Stimulated activated CD4-positive, alpha-beta T cell treated with anti-CD3 and anti-CD28 coated beads, Interleukin-15, amount 100 ng/mL, for 48 hours (primary cell): ENCODE measurements around the gene TMA16.
"Not testable (repeated sequence)": the region's sequence is repeated elsewhere in the genome, so short reads cannot be mapped to it uniquely, and the experiment has no call there.

Experiments used
- DNase-seq, 2 donors: peaks; one replicate each; pipeline ENCODE4 v3.0.0-alpha.2; 2020; ENCODE audit warnings: low read depth in 2 of 2

Gene TMA16

GRCh38 chr4:163494360-163495241 is at the start of gene TMA16:
TMA16 (plus strand) TSS chr4:163494690; CDS start chr4:163494802, 112 bp downstream.
- peak; percentile 80 to 87 for DNase-seq

GRCh38 chr4:163447023-163447422 is 47.5 kb upstream of the TMA16 start:
- not testable (repeated sequence) for DNase-seq

DNA sequence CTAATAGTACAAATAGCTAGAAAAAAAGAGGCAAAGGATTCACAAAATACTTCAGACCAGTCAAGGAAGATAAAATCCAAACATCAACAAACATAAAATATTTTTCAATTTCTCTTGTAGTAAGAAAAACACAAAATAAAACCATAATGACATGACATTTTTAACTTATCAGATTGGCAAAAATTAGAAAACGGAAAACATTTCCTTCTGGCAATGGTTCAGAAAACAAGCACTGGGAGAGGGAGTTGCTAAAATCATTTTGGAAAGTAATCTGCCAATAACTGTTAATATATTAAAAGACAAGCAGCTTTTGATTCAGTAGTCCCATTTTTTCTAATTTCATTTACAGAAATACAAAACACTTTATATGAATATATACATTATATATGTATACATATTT is 47.0 kb upstream of the TMA16 start:
- no peak for DNase-seq

GRCh38 chr4:163448540-163449203 is 45.8 kb upstream of the TMA16 start:
- DNase-seq, result no peak

DNA sequence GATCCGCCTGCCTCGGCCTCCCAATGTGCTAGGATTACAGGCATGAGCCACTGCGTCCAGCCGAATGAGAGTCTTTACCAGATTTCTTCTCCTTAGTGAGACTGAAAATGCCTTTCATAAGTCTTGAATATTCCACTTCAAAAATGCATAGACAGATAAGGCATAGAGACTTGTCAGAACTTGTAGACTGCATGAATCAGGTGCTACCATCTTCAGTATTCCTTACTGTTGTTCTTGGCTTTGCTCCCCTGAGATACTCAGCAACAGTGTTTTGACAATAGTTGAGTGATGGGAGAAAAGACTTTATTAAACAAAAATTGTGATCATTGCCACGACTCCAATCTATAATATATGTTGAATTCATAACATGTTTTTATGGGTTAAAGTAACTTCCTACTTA is 31.9 kb upstream of the TMA16 start:
- DNase-seq, result no peak

DNA sequence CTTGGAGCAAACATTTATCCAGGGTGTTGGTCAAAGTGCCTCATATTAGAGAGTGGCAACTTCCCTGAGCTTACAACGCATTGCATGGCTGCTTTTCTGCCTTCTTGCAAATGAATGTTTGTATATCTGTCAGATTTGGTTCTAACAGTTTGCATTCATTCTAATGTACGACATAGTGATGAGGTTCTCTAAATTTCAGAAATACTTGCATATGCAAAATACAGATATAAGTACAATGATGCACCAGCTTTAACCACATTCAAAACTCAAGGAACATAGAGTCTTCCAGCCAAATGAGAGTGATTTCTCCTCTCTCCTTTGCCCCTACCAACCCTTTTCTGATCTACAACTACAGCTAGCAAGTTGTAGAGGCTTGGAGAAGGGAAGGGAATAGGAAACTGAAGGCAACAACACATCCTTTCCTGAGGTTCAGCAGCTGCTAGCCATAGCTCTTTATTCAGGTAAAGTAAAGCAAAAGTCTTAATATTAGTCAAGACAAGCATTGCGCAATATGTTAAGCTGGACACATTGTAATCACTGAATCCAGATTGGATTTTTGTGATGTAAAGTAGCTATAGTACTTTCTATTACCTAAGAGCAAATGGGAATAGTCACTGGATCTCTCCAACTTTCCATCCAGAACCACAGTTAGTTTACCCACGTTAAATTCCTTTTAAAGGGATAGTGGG is 27.3 kb upstream of the TMA16 start:
- no peak for DNase-seq

GRCh38 chr4:163470391-163470790 is 24.1 kb upstream of the TMA16 start:
- no peak for DNase-seq

- DNase-seq, result no peak
Measured at GRCh38 chr4:163473130-163473529, 21.4 kb upstream of the TMA16 start.

DNA sequence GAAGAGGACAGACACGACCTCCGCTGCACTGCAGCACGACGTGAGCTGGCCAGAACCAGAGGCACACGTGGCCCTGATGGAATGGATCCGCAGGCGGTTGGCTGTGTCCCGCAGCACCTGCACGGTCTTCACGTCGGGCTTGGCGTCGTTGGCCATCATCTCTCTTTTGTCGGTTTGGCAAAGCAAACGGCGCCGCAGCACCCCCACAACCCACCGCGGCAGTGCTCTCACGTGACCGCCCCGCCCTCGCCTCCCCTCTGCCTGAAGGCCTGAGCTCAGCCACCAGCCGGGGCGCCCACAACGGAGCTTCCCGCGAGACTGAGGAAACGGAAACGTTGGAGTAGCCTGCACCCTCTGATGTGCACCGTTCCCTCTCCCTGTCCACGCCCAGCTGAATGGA is 20.9 kb upstream of the TMA16 start, which contains the start of gene TKTL2:
Gene TKTL2, minus strand, starts transcription at position 179 of the 400 bp plus-strand sequence. Its CDS starts 20 bp downstream, at position 159.
- no peak for DNase-seq

GRCh38 chr4:163474027-163474426 is 20.5 kb upstream of the TMA16 start:
- no peak for DNase-seq

DNA sequence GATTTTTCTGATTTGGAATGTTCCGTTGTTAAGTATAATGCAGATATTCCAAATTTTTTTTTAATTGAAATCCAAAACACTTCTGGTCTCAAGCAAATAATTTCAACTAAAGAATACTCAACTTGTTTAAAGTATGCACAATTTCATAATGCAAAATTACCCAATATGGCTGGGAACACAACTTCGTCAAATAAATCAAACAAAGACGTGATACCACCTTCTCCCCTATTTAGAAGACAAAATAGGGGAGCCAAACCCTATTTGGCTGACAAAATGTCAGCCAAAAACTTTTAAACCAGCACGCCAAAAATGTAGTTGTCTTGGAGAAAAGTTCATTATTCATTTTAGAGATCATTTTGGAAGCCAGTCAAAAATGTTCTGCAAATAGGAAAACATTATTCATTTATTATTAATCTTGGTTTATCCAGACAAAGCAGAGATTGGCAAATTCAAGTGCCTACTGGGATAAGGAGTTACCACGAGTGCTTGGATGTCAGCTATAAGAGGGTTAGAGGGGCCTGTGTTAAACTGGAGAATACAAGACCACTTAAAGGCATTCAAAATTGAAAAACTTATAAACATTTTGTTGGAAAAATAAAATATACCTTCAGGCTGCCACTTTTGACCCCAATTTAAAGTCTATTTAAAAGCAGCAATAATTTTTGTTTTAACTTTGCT is 17.6 kb upstream of the TMA16 start:
- DNase-seq, result no peak

- no peak for DNase-seq
Measured at GRCh38 chr4:163482190-163482589, 12.3 kb upstream of the TMA16 start.

- DNase-seq, result peak in 1 of 2 donors; percentile 31
Measured at GRCh38 chr4:163484906-163485305, 9.6 kb upstream of the TMA16 start.

GRCh38 chr4:163485589-163485988 is 8.9 kb upstream of the TMA16 start:
- no peak for DNase-seq

DNA sequence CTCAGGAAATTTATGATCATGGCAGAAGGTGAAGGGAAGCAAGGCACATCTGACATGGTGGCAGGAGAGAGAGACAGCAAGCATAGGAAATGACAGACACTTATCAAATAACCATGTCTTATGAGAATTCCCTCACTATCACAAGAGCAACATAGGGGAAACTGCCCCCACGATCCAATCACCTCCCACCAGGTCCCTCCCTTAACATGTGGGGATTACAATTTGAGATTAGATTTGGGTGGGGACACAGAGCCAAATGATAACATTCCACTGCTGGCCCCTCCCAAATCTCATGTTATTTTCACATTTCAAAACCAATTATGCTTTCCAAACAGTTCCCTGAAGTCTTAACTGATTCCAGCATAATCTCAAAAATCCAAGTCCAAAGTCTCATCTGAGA is 8.2 kb upstream of the TMA16 start:
- no peak for DNase-seq

GRCh38 chr4:163489929-163490328 is 4.6 kb upstream of the TMA16 start:
- DNase-seq, result no peak

DNA sequence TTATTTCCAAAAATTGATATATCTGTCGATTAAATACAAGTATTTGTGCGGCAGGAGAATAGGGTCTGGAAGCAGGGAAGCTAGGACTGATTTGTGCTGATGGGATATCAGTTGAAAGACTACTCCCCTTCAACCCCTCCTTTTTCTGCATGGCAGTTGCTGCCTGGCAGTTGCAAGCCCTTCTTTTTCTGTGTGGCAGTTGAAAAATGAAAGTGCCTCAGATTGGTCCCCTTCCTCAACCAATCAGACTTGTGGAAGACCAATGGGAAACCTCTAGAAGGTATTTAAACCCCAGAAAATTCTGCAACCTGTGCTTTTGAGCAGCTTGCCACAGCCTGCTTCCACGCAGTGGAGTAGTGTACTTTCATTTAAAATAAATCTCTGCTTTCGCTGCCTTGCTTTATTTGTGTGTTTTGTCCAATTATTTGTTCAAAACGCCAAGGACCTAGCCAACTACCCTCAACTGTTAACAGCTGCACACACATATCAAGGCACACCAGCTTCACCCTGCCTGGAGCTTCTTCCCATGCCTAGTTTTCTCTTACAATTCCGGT is 1.5 kb upstream of the TMA16 start:
- DNase-seq, result no peak

DNA sequence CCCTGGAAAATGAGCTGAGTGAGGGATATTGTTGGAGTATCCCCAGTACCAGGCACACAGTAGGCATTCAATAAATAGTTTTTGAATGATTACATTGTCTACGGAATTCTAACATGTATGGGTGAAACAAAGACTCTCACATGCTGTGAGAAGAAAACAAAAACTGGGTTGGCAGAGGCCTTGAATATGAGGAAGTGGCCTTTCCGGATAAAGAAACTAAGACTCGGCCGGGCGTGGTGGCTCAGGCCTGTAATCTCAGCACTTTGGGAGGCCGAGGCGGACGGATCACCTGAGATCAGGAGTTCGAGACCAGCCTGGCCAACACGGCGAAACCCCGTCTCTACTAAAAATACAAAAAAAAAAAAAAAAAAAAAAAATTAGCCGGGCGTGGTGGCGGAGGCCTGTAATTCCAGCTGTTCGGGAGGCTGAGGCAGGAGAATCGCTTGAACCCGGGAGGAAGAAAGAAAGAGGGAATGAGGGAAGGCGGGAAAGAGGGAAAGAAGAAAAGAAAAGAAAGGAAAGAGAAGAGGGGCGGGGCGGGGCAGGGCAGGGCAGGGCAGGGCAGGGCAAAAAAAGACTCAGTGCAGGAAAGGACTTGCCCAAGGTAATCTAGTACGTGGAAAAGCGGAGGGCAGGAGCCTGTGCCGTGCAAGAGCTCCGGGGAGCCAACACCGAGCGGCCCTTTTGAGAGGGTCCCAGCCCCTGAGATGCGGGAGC is 689 bp upstream of the TMA16 start:
- DNase-seq, result no peak

- DNase-seq, result no peak
Measured at GRCh38 chr4:163495900-163496299, 1.4 kb downstream of the TMA16 start.

GRCh38 chr4:163500586-163500985 is 6.1 kb downstream of the TMA16 start:
- DNase-seq, result no peak

DNA sequence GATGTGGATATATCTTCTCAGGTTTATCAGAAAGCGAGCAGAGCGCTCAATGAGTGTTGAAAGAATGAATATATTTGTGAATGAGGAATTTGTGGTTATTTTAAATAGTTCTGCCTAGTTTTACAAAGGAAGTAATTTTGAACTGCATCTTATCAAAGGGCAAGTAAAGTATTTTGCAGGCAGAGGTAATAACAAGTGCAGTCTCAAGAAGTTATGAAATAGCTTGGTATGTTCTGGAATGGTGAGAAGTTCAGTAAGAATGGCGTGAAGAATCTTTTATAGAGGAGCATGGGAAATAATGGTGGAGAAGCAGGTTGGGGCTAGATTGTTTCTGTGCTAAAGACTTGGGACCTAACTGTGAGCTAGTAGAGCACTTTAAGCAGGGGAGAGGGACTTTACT is 10.9 kb downstream of the TMA16 start:
- no peak for DNase-seq
